Measurements from ENCODE around the gene SEMA3F. TPM values are rescaled to one million over a fixed set of nuclear protein-coding genes. Genes with fewer than 3 reads are reported as not detected.

Gene SEMA3F
- total RNA-seq, 1 experiment from 2014 or later: 3.9 TPM

- no peak overlapping the region for H3K4me3 ChIP-seq (ENCODE audit: low read depth, low read length, poor library complexity, severe bottlenecking)
- H3K9me3 ChIP-seq (ENCODE audit: low read depth, low read length, poor library complexity, severe bottlenecking): no peaks in the 10 kb centered on the region
- no peak overlapping the region for H3K27ac ChIP-seq (ENCODE audit: low read depth, low read length, poor library complexity, severe bottlenecking)
- no peaks in the 10 kb centered on the region for H3K27me3 ChIP-seq (replicated peaks; ENCODE audit: insufficient read depth, low read depth, low read length, poor library complexity)
- TF ChIP-seq CTCF (conservative IDR thresholded peaks at IDR 0.05; ENCODE audit: low read depth, low read length) (no peak), EZH2 (IDR thresholded peaks at IDR 0.05; ENCODE audit: borderline replicate concordance, low read depth, low read length, poor library complexity, severe bottlenecking) (no peak)
- POLR2A ChIA-PET (ENCODE audit: low non-redundant PET): no interaction called here
- DNase-seq (ENCODE audit: low spot score): no peak
- CTCF ChIA-PET: no interaction called here
- no TSS peak for BruUV-seq (replicated peaks)
- peaks cover 63% of the 10 kb centered on the region for H3K36me3 ChIP-seq (ENCODE audit: insufficient read depth, low read length, poor library complexity, severe bottlenecking)
- no peaks in the 10 kb centered on the region for H3K4me1 ChIP-seq (ENCODE audit: insufficient read depth, low read length, poor library complexity, severe bottlenecking)
- intact Hi-C loops (cut with micrococcal nuclease; ENCODE audit: unreplicated experiment): no loop called here
Measured at GRCh38 chr3:50117120-50117519, 38.0 kb upstream of the SEMA3F start.

DNA sequence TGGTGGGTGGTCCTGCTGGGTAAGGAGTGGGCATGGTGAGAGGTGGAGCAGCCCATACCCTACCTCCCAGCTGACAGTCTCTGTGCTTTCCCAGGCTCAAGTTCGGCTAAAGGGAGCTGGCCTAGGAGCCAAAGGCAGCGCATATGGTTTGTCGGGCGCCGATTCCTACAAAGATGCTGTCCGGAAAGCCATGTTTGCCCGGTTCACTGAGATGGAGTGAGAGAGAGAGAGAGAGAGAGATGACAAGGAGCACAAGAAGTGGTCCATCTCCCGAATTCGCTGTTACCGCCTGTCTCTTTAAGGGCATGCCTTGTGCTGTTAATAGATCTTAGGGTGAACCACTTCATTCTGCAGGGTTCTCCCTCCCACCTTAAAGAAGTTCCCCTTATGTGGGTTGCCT is 36.9 kb upstream of the SEMA3F start:
- no peak overlapping the region for H3K27ac ChIP-seq (ENCODE audit: low read depth, low read length, poor library complexity, severe bottlenecking)
- no peaks in the 10 kb centered on the region for H3K4me1 ChIP-seq (ENCODE audit: insufficient read depth, low read length, poor library complexity, severe bottlenecking)
- no peaks in the 10 kb centered on the region for H3K27me3 ChIP-seq (replicated peaks; ENCODE audit: insufficient read depth, low read depth, low read length, poor library complexity)
- no peak overlapping the region for H3K4me3 ChIP-seq (ENCODE audit: low read depth, low read length, poor library complexity, severe bottlenecking)
- POLR2A ChIA-PET (ENCODE audit: low non-redundant PET): no interaction called here
- no peak for TF ChIP-seq EZH2 (IDR thresholded peaks at IDR 0.05; ENCODE audit: borderline replicate concordance, low read depth, low read length, poor library complexity, severe bottlenecking)
- no peak for TF ChIP-seq CTCF (conservative IDR thresholded peaks at IDR 0.05; ENCODE audit: low read depth, low read length)
- H3K36me3 ChIP-seq (ENCODE audit: insufficient read depth, low read length, poor library complexity, severe bottlenecking): peaks cover 55% of the 10 kb centered on the region
- intact Hi-C loops (cut with micrococcal nuclease; ENCODE audit: unreplicated experiment): no loop called here
- BruUV-seq (replicated peaks): no TSS peak
- CTCF ChIA-PET: no interaction called here
- DNase-seq (ENCODE audit: low spot score): no peak
- H3K9me3 ChIP-seq (ENCODE audit: low read depth, low read length, poor library complexity, severe bottlenecking): no peaks in the 10 kb centered on the region

GRCh38 chr3:50119786-50120185 is 35.3 kb upstream of the SEMA3F start:
- POLR2A ChIA-PET (ENCODE audit: low non-redundant PET): no interaction called here

More at GRCh38 chr3:50119786-50120185, 35.3 kb upstream of the SEMA3F start:
- no TSS peak for BruUV-seq (replicated peaks)
- no peak for DNase-seq (ENCODE audit: low spot score)
- Histone ChIP-seq H3K27ac (ENCODE audit: low read depth, low read length, poor library complexity, severe bottlenecking) (no peak overlapping the region), H3K4me3 (ENCODE audit: low read depth, low read length, poor library complexity, severe bottlenecking) (no peak overlapping the region), H3K27me3 (replicated peaks; ENCODE audit: insufficient read depth, low read depth, low read length, poor library complexity) (no peaks in the 10 kb centered on the region), H3K4me1 (ENCODE audit: insufficient read depth, low read length, poor library complexity, severe bottlenecking) (peaks cover 5% of the 10 kb centered on the region), H3K36me3 (ENCODE audit: insufficient read depth, low read length, poor library complexity, severe bottlenecking) (peaks cover 41% of the 10 kb centered on the region), H3K9me3 (ENCODE audit: low read depth, low read length, poor library complexity, severe bottlenecking) (no peaks in the 10 kb centered on the region)
- CTCF ChIA-PET: no interaction called here
- TF ChIP-seq EZH2 (IDR thresholded peaks at IDR 0.05; ENCODE audit: borderline replicate concordance, low read depth, low read length, poor library complexity, severe bottlenecking): no peak
- TF ChIP-seq CTCF (conservative IDR thresholded peaks at IDR 0.05; ENCODE audit: low read depth, low read length): no peak
- intact Hi-C loops (cut with micrococcal nuclease; ENCODE audit: unreplicated experiment): loop anchor here (10.0 kb wide), 1 partner anchor 145 kb away; the partner anchor contains the start of gene SEMA3B

All from A673 (cell line).